Tibial artery (tissue), 4 donors: ENCODE results near the gene GSDMA.

Experiments used
- DNase-seq, 2 donors: peaks; one replicate each; pipeline ENCODE4 v3.0.0-alpha.2; 2019
- H3K27ac ChIP-seq, 2 donors: fragments of 200-600 bp; sonication (generic) in 1 of 2; 1 replicate in 1 of 2; 2 replicates in 1 of 2; pipeline ENCODE4 v1.5.1; 2018 to 2019; ENCODE audit warnings: mild to moderate bottlenecking in 1 of 2
- H3K27me3 ChIP-seq, 2 donors: fragments of 200-600 bp; sonication (generic) in 1 of 2; one replicate each; pipeline versions ENCODE4 v1.5.1 to v1.6.0; 2016 to 2019
- H3K36me3 ChIP-seq, 3 donors: fragments of 200-600 bp; sonication (generic) in 2 of 3; one replicate each; pipeline ENCODE4 v1.5.1; 2016 to 2019; ENCODE audit warnings: mild to moderate bottlenecking in 2 of 3
- H3K4me1 ChIP-seq, 4 donors: fragments of 200-600 bp; sonication (generic) in 2 of 4; 1 replicate in 3 of 4; 2 replicates in 1 of 4; pipeline ENCODE4 v1.5.1; 2016 to 2019
- H3K4me3 ChIP-seq, 2 donors: fragments of 200-600 bp; sonication (generic) in 1 of 2; 1 replicate in 1 of 2; 2 replicates in 1 of 2; pipeline ENCODE4 v1.5.1; 2018 to 2019; ENCODE audit warnings: mild to moderate bottlenecking in 2 of 2
- H3K9me3 ChIP-seq, 3 donors: fragments of 200-600 bp; sonication (generic) in 1 of 3; one replicate each; pipeline ENCODE4 v1.5.1; 2016 to 2019
- CTCF ChIP-seq, 2 experiments: fragments of 200-600 bp in 1 of 2; fragments of 450-650 bp in 1 of 2; IDR thresholded peaks; one replicate each; pipeline ENCODE4 v1.5.1; 2017 to 2019; ENCODE audit warnings: antibody characterized with exemption in 2 of 2, mild to moderate bottlenecking in 1 of 2, moderate library complexity in 1 of 2
- intact Hi-C: fragments of 100-400 bp; cut with DNase I; formaldehyde crosslinking; loops from one replicate; pipeline ENCODE4 v1.15.0; 2023; ENCODE audit warnings: low total_unique reads

Gene GSDMA

DNA sequence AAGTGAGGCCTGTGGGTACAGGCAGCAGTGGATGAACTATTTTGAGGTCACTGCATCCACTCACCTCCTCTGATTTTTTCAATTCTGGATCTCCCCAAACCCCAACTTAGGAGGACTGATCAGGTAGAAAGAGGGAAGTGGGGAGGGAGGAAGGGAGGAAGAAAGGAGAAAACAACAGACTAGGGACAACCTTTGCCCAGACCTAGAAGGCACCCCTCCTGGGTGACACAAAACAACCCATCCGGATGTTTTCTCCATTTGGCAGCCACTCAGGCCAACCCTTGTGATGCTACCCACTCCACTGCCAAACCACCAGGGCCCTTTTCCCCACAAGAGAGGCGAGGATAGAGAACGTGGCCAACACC is 38.1 kb upstream of the GSDMA start:
- peaks cover 14 to 47% (median 43%) of the 10 kb centered on the region in 3 donors for H3K36me3 ChIP-seq
- no peak overlapping the region for H3K4me3 ChIP-seq
- H3K27ac ChIP-seq: no peak overlapping the region
- TF ChIP-seq CTCF (IDR thresholded peaks at IDR 0.05): no peak
- peaks cover 0 to 49% (median 29%) of the 10 kb centered on the region in 4 donors for H3K4me1 ChIP-seq
- DNase-seq: no peak
- H3K27me3 ChIP-seq: no peaks in the 10 kb centered on the region
- intact Hi-C loops: no loop called here
- H3K9me3 ChIP-seq: no peaks in the 10 kb centered on the region

- H3K9me3 ChIP-seq: no peaks in the 10 kb centered on the region
- H3K27ac ChIP-seq: no peak overlapping the region
- DNase-seq: no peak
- no peak for TF ChIP-seq CTCF (IDR thresholded peaks at IDR 0.05)
- no peak overlapping the region for H3K4me3 ChIP-seq
- no peaks in the 10 kb centered on the region for H3K27me3 ChIP-seq
- peaks cover 0 to 52% (median 32%) of the 10 kb centered on the region in 4 donors for H3K4me1 ChIP-seq
- intact Hi-C loops: no loop called here
- H3K36me3 ChIP-seq: peaks cover 14 to 39% (median 37%) of the 10 kb centered on the region in 3 donors
Observed at GRCh38 chr17:39925282-39926134, 37.3 kb upstream of the GSDMA start.

DNA sequence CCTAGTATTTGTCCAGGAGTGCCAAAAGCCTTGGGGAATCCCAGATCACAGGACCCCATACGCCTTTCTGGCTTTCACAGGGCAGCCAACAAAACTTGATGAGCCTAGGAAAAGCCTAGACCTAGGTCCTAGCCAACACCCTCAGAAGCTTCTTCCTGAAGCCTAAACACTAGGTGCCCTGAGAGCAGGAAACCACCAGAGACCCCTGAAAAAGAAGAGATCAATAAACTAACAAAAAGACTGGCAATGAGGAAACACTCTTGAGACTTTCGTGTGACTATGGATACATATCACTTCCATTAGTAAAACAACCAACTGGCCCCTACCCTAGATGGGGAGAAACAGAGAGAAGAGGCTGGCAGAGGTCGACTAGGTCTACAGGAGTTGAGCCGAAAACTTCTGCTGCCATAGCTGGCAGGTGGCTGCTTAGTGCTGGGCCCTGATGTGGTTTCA is 36.6 kb upstream of the GSDMA start:
- TF ChIP-seq CTCF (IDR thresholded peaks at IDR 0.05): no peak
- Histone ChIP-seq H3K27me3 (no peaks in the 10 kb centered on the region), H3K36me3 (peaks cover 14 to 32% (median 30%) of the 10 kb centered on the region in 3 donors), H3K9me3 (no peaks in the 10 kb centered on the region), H3K4me1 (peaks cover 0 to 52% (median 32%) of the 10 kb centered on the region in 4 donors), H3K27ac (peak overlapping the region in 1 of 2 donors; percentile 97), H3K4me3 (peak overlapping the region; percentile 88 to 96)
- intact Hi-C loops: no loop called here
- DNase-seq: no peak

DNA sequence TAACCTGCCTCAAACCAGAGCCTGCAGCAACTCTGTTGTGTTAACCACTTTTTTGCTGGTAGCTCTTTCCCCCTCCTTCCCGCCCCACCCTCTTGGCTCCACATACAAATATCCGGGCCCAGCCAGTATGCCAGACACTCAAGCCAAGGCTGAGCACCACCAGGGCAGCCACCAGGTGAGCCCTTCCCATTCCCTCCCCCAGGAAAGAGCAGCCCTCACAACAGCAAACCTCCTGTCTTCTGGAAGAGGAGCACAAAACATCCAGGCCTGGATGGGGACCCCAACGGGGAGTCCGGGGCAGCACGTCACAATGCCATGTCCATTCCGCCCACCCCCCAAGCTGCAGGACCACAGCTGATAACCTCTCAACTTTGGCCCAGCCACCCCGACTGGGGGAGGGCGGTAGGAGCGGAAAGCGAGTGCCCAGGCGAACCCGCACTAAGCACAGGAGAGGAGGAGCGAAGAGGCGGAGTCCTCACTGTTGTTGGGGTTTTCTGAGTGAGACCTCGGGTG is 36.2 kb upstream of the GSDMA start:
- H3K27ac ChIP-seq: peak overlapping the region; percentile 95 to 97
- DNase-seq: peak in 1 of 2 donors; percentile 71
- H3K36me3 ChIP-seq: peaks cover 14 to 27% (median 25%) of the 10 kb centered on the region in 3 donors
- H3K27me3 ChIP-seq: no peaks in the 10 kb centered on the region
- no peaks in the 10 kb centered on the region for H3K9me3 ChIP-seq
- intact Hi-C loops: no loop called here
- peak overlapping the region; percentile 88 to 96 for H3K4me3 ChIP-seq
- H3K4me1 ChIP-seq: peaks cover 0 to 52% (median 32%) of the 10 kb centered on the region in 4 donors
- TF ChIP-seq CTCF (IDR thresholded peaks at IDR 0.05): no peak

DNA sequence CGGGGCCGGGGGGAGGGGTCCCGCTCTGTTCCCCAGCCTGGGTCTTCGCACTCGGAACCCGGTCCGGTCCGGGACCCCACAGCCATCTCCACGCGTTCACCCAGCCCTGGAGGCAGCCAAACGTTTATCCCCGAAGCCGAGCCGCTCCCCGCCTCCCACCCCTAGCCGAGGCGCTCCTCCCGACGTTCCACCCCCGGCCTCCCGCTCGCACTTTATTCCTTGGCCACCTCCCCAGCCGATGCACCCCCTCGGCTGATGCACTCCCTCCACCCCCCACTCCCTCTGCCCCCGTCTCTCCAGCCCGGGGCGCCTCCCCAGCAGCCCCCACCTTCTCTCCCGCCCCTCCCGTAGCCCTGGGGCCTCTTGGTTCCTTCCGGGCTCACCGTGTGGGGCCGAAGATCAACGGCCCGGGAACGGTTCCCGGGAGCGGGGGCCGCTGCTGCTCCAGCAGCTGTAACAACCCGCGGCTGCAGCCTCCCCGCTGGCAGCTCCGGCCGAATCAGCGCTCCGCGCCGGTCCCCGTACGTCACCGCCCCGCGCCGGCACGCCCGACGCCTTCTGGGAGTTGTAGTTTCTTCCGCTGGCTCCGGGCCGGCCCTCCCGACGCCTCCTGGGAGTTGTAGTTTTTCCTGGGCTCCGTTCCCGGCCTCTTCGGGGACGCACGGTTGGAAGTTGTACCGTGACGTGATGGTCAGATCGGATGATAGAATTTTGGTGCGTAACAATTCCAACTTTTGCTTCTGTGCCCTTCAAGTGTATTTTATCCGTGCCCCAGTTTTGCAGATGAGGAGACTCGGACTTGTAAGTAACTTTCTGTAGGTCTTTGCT is 35.5 kb upstream of the GSDMA start, which contains the start of the genes LRRC3C and ORMDL3:
Gene LRRC3C (plus strand): TSS at position 632 of the 828 bp plus-strand sequence. CDS start 13,792 bp downstream, outside the sequence.
Gene ORMDL3 (minus strand): TSS at position 501 of the 828 bp plus-strand sequence. CDS start 3,398 bp downstream, outside the sequence.
- intact Hi-C loops: no loop called here
- TF ChIP-seq CTCF (IDR thresholded peaks at IDR 0.05): peak in 1 of 2 experiments; percentile 6

More for the DNA sequence above, 35.5 kb upstream of the GSDMA start, which contains the start of the genes LRRC3C and ORMDL3:
- H3K36me3 ChIP-seq: peaks cover 7 to 21% (median 19%) of the 10 kb centered on the region in 3 donors
- H3K4me3 ChIP-seq: peak within 1 kb of the TSS; percentile 88 to 96
- peaks cover 0 to 52% (median 32%) of the 10 kb centered on the region in 4 donors for H3K4me1 ChIP-seq
- peak within 1 kb of the TSS; percentile 95 to 97 for H3K27ac ChIP-seq
- peak; percentile 88 to 97 for DNase-seq
- H3K9me3 ChIP-seq: no peaks in the 10 kb centered on the region
- no peaks in the 10 kb centered on the region for H3K27me3 ChIP-seq
